GM19099 (cell line): ENCODE data around the gene HPCAL1.
A peak's percentile ranks its signal among the peaks of the same experiment; 100 is the strongest.

Experiments
- POLR2A ChIP-seq: IDR thresholded peaks from 3 replicates; pipeline ENCODE4 v1.6.1; 2011; ENCODE audit warnings: low read depth; ENCODE audit not compliant: insufficient read length; ENCODE audit errors: extremely low read depth

The HPCAL1 gene

GRCh38 chr2:10407841-10408648, 105.3 kb downstream of the HPCAL1 start:
- no peak for TF ChIP-seq POLR2A

GRCh38 chr2:10408649-10409579, 106.2 kb downstream of the HPCAL1 start:
- TF ChIP-seq POLR2A: no peak

GRCh38 chr2:10410001-10410822, 107.5 kb downstream of the HPCAL1 start:
- peak; percentile 19 for TF ChIP-seq POLR2A

GRCh38 chr2:10410823-10411437, 108.2 kb downstream of the HPCAL1 start:
- peak; percentile 16 for TF ChIP-seq POLR2A

GRCh38 chr2:10411557-10411956, 108.9 kb downstream of the HPCAL1 start:
- no peak for TF ChIP-seq POLR2A

GRCh38 chr2:10412380-10412779, 109.7 kb downstream of the HPCAL1 start:
- no peak for TF ChIP-seq POLR2A

GRCh38 chr2:10413503-10413902, 110.8 kb downstream of the HPCAL1 start:
- no peak for TF ChIP-seq POLR2A

- TF ChIP-seq POLR2A: no peak
Measured at GRCh38 chr2:10413991-10414451, 111.3 kb downstream of the HPCAL1 start.

- no peak for TF ChIP-seq POLR2A
Measured at GRCh38 chr2:10414591-10414990, 111.9 kb downstream of the HPCAL1 start.

GRCh38 chr2:10415048-10415447, 112.3 kb downstream of the HPCAL1 start:
- TF ChIP-seq POLR2A: no peak

GRCh38 chr2:10415640-10416039, 112.9 kb downstream of the HPCAL1 start:
- no peak for TF ChIP-seq POLR2A

GRCh38 chr2:10417551-10418335, 115.0 kb downstream of the HPCAL1 start:
- TF ChIP-seq POLR2A: no peak

GRCh38 chr2:10419553-10420257, 117.0 kb downstream of the HPCAL1 start:
- no peak for TF ChIP-seq POLR2A
